GM23248 (cell line): ENCODE data around the gene PA2G4. TPM values are rescaled to one million over a fixed set of nuclear protein-coding genes. Genes with fewer than 3 reads are reported as not detected.

Source experiments
- DNase-seq: peaks from one replicate; pipeline ENCODE4 v3.0.0-alpha.2; 2015
- H2AFZ ChIP-seq: fragments of 200-600 bp; sonication (generic); 2 replicates; pipeline ENCODE4 v1.6.1; 2016; ENCODE audit warnings: antibody characterized with exemption
- H3F3A ChIP-seq: fragments of 200-600 bp; sonication (generic); 2 replicates; pipeline ENCODE4 v1.6.1; 2016; ENCODE audit warnings: mild to moderate bottlenecking, antibody characterized with exemption, mixed run types; ENCODE audit not compliant: insufficient read depth
- H3K27ac ChIP-seq: fragments of 200-600 bp; sonication (generic); 2 replicates; pipeline ENCODE4 v1.5.1; 2016; ENCODE audit warnings: mild to moderate bottlenecking
- H3K27me3 ChIP-seq: fragments of 200-600 bp; sonication (generic); replicated peaks from 2 replicates; pipeline ENCODE4 v1.6.1; 2016; ENCODE audit warnings: mild to moderate bottlenecking; ENCODE audit not compliant: insufficient read depth
- H3K36me3 ChIP-seq: fragments of 200-600 bp; sonication (generic); 2 replicates; pipeline ENCODE4 v1.6.1; 2016; ENCODE audit warnings: low read depth, mild to moderate bottlenecking
- H3K4me1 ChIP-seq: fragments of 200-600 bp; sonication (generic); 2 replicates; pipeline ENCODE4 v1.6.1; 2016; ENCODE audit warnings: mild to moderate bottlenecking; ENCODE audit not compliant: insufficient read depth
- H3K4me2 ChIP-seq: fragments of 200-600 bp; sonication (generic); one replicate; pipeline ENCODE4 v1.6.1; 2016; ENCODE audit warnings: mild to moderate bottlenecking; ENCODE audit not compliant: unreplicated experiment
- H3K4me3 ChIP-seq: fragments of 200-600 bp; sonication (generic); 2 replicates; pipeline ENCODE4 v1.5.1; 2016; ENCODE audit warnings: mild to moderate bottlenecking
- H3K79me2 ChIP-seq: fragments of 200-600 bp; sonication (generic); 2 replicates; pipeline ENCODE4 v1.6.1; 2016; ENCODE audit warnings: mild to moderate bottlenecking; ENCODE audit not compliant: insufficient read depth
- H3K9ac ChIP-seq: fragments of 200-600 bp; sonication (generic); 2 replicates; pipeline ENCODE4 v1.6.1; 2016; ENCODE audit warnings: mild to moderate bottlenecking
- H3K9me2 ChIP-seq: fragments of 200-600 bp; sonication (generic); 2 replicates; pipeline ENCODE4 v1.6.1; 2016; ENCODE audit warnings: mixed run types, mild to moderate bottlenecking, moderate library complexity; ENCODE audit not compliant: insufficient read depth
- H3K9me3 ChIP-seq: fragments of 200-600 bp; sonication (generic); one replicate; pipeline ENCODE4 v1.6.1; 2017; ENCODE audit warnings: low read depth
- H4K20me1 ChIP-seq: fragments of 200-600 bp; sonication (generic); 2 replicates; pipeline ENCODE4 v1.6.0; 2016; ENCODE audit not compliant: insufficient read depth
- EZH2 ChIP-seq: fragments of 200-600 bp; sonication (generic); IDR thresholded peaks from 2 replicates; pipeline ENCODE4 v1.6.1; 2018; ENCODE audit warnings: antibody characterized with exemption, mild to moderate bottlenecking; ENCODE audit not compliant: insufficient read depth, poor library complexity, severe bottlenecking
- EZH2phosphoT487 ChIP-seq: fragments of 200-600 bp; sonication (generic); IDR thresholded peaks from 2 replicates; pipeline ENCODE4 v1.6.1; 2018; ENCODE audit warnings: antibody characterized with exemption, moderate library complexity, mild to moderate bottlenecking, low read depth; ENCODE audit not compliant: insufficient read depth
- WGBS, 2 experiments: methylation state at CpG; one replicate each; pipeline ENCODE4 v1.1.6; 2015 to 2017; ENCODE audit warnings: low lambda C conversion rate in 2 of 2, low coverage in 1 of 2; ENCODE audit errors: missing lambda C conversion rate in 2 of 2; 5-methylcytosine and 5-hydroxymethylcytosine counted together
- in situ Hi-C: fragments of 300-500 bp; cut with MboI; formaldehyde crosslinking; loops from 2 replicates; pipeline ENCODE4 v1.15.0; 2020
- polyA plus RNA-seq: library from polyadenylated mRNA; unstranded; fragments of >200 nt; fragmentation: Nextera tagmentation; extraction: Ambion mirVana; gene quantifications from 2 replicates; pipeline ENCODE4 v1.2.1, GENCODE V29; 2016
- total RNA-seq: library from RNA; depleted of rRNA; stranded (reverse); fragments of >200 nt; shearing (Covaris generic); gene quantifications from 2 replicates; pipeline ENCODE4 v1.2.3, GENCODE V29; 2014

The PA2G4 gene
- total and polyA plus RNA-seq, 2 experiments from 2014 or later: 120 to 152 TPM

GRCh38 chr12:56097738-56098137 is 6.6 kb upstream of the PA2G4 start:
- in situ Hi-C loops: no loop called here
- Histone ChIP-seq H4K20me1 (no peaks in the 10 kb centered on the region), H3F3A (no peaks in the 10 kb centered on the region), H3K4me1 (no peaks in the 10 kb centered on the region), H2AFZ (no peak overlapping the region), H3K27ac (no peak overlapping the region), H3K9me3 (no peaks in the 10 kb centered on the region), H3K4me2 (no peak overlapping the region), H3K27me3 (peaks cover 24% of the 10 kb centered on the region), H3K4me3 (no peak overlapping the region), H3K9me2 (no peaks in the 10 kb centered on the region), H3K36me3 (no peaks in the 10 kb centered on the region), H3K9ac (no peak overlapping the region), H3K79me2 (no peaks in the 10 kb centered on the region)
- TF ChIP-seq EZH2phosphoT487 (no peak), EZH2 (no peak)
- 77 to 86% methylated on average over 6 of the region's 6 CpGs for WGBS, 2 experiments
- no peak for DNase-seq

- Histone ChIP-seq H3K36me3 (no peaks in the 10 kb centered on the region), H2AFZ (no peak overlapping the region), H3K27me3 (peaks cover 24% of the 10 kb centered on the region), H4K20me1 (no peaks in the 10 kb centered on the region), H3K9me2 (no peaks in the 10 kb centered on the region), H3K27ac (no peak overlapping the region), H3K4me1 (0 out of 2 replicates have a peak, but pooled peaks cover 5% of the 10 kb centered on the region), H3K9me3 (no peaks in the 10 kb centered on the region), H3K9ac (no peak overlapping the region), H3K4me3 (no peak overlapping the region), H3K4me2 (no peak overlapping the region), H3F3A (no peaks in the 10 kb centered on the region), H3K79me2 (no peaks in the 10 kb centered on the region)
- TF ChIP-seq EZH2phosphoT487: no peak
- no peak for TF ChIP-seq EZH2
- no peak for DNase-seq
- 63 to 74% methylated on average over 3 of the region's 3 CpGs for WGBS, 2 experiments
- in situ Hi-C loops: no loop called here
These were observed 5.8 kb upstream of the PA2G4 start for GRCh38 chr12:56098592-56098991.

GRCh38 chr12:56099787-56100186 is 4.6 kb upstream of the PA2G4 start:
- in situ Hi-C loops: no loop called here
- no peak for DNase-seq
- Histone ChIP-seq H3K9me3 (no peaks in the 10 kb centered on the region), H3K36me3 (no peaks in the 10 kb centered on the region), H3K4me3 (no peak overlapping the region), H3K79me2 (peaks cover 4% of the 10 kb centered on the region), H3K27ac (no peak overlapping the region), H3K4me1 (0 out of 2 replicates have a peak, but pooled peaks cover 6% of the 10 kb centered on the region), H2AFZ (no peak overlapping the region), H3K27me3 (peaks cover 24% of the 10 kb centered on the region), H3K9ac (no peak overlapping the region), H4K20me1 (no peaks in the 10 kb centered on the region), H3K4me2 (no peak overlapping the region), H3K9me2 (no peaks in the 10 kb centered on the region), H3F3A (no peaks in the 10 kb centered on the region)
- TF ChIP-seq EZH2phosphoT487: no peak
- no peak for TF ChIP-seq EZH2
- 66 to 76% methylated on average over 4 of the region's 4 CpGs for WGBS, 2 experiments

- no peaks in the 10 kb centered on the region for H3K36me3 ChIP-seq
- H3K4me1 ChIP-seq: peaks cover 13% of the 10 kb centered on the region
- no peak overlapping the region for H3K27ac ChIP-seq
- no peak overlapping the region for H3K4me2 ChIP-seq
- H3K9me2 ChIP-seq: no peaks in the 10 kb centered on the region
- no peak overlapping the region for H2AFZ ChIP-seq
- no peak for DNase-seq
- 73 to 74% methylated on average over 14 of the region's 14 CpGs for WGBS, 2 experiments
- in situ Hi-C loops: no loop called here
- H4K20me1 ChIP-seq: no peaks in the 10 kb centered on the region
- H3K4me3 ChIP-seq: no peak overlapping the region
- peaks cover 15% of the 10 kb centered on the region for H3K27me3 ChIP-seq
- no peak for TF ChIP-seq EZH2phosphoT487
- no peak for TF ChIP-seq EZH2
- H3K79me2 ChIP-seq: peaks cover 17% of the 10 kb centered on the region
- H3K9ac ChIP-seq: no peak overlapping the region
- no peaks in the 10 kb centered on the region for H3K9me3 ChIP-seq
- no peaks in the 10 kb centered on the region for H3F3A ChIP-seq
These were observed 3.3 kb upstream of the PA2G4 start for GRCh38 chr12:56101045-56101444.

GRCh38 chr12:56102683-56103065 is 1.7 kb upstream of the PA2G4 start:
- DNase-seq: no peak
- peaks cover under 1% of the 10 kb centered on the region; the same call in 1 of the 2 replicates for H3K27me3 ChIP-seq
- H3K9ac ChIP-seq: no peak overlapping the region
- H3K36me3 ChIP-seq: peaks cover 10% of the 10 kb centered on the region; the same call in 1 of the 2 replicates
- WGBS, 2 experiments: 94 to 100% methylated on average over 1 of the region's 1 CpG
- no peaks in the 10 kb centered on the region for H4K20me1 ChIP-seq
- H3K4me3 ChIP-seq: no peak overlapping the region
- no peaks in the 10 kb centered on the region for H3K9me2 ChIP-seq
- H3K4me1 ChIP-seq: peaks cover 21% of the 10 kb centered on the region
- H2AFZ ChIP-seq: no peak overlapping the region
- H3K4me2 ChIP-seq: no peak overlapping the region
- H3K27ac ChIP-seq: no peak overlapping the region
- H3K79me2 ChIP-seq: peaks cover 33% of the 10 kb centered on the region
- in situ Hi-C loops: no loop called here
- H3F3A ChIP-seq: no peaks in the 10 kb centered on the region
- TF ChIP-seq EZH2phosphoT487 (no peak), EZH2 (no peak)
- no peaks in the 10 kb centered on the region for H3K9me3 ChIP-seq
